Measurements from ENCODE around the gene TKFC. TPM values are rescaled to one million over a fixed set of nuclear protein-coding genes. Genes with fewer than 3 reads are reported as not detected.

TKFC gene
- total and polyA plus RNA-seq, 4 donors, result 15.7 to 134 (median 53.4) TPM

- Histone ChIP-seq H3K36me3 (ENCODE audit: control insufficient read depth in 4 of 4, insufficient read depth in 3 of 4, low read depth in 1 of 4, low read length in 3 of 4) (peaks cover 0 to 3% (median 0%) of the 10 kb centered on the region in 4 donors), H3K9ac (ENCODE audit: low read depth in 1 of 2, low read length in 2 of 2) (no peak overlapping the region), H3K4me1 (ENCODE audit: control insufficient read depth in 4 of 4, insufficient read depth in 4 of 4, low read length in 3 of 4) (peaks cover 2 to 24% (median 10%) of the 10 kb centered on the region in 4 donors)
Observed at GRCh38 chr11:61357894-61358239, 24.8 kb downstream of the TKFC start.

More at GRCh38 chr11:61357894-61358239, 24.8 kb downstream of the TKFC start:
- Histone ChIP-seq H3K4me3 (ENCODE audit: low read depth in 1 of 3, low read length in 3 of 3) (no peak overlapping the region), H3K27me3 (ENCODE audit: control insufficient read depth in 4 of 4, insufficient read depth in 4 of 4, low read length in 3 of 4) (no peaks in the 10 kb centered on the region), H3K27ac (ENCODE audit: low read depth in 1 of 2, low read length in 2 of 2) (no peak overlapping the region), H3K9me3 (ENCODE audit: control insufficient read depth in 4 of 4, low read length in 3 of 4) (no peaks in the 10 kb centered on the region)
- 96% methylated on average over 6 of the region's 6 CpGs for WGBS
- TF ChIP-seq RXRA (IDR thresholded peaks at IDR 0.05) (no peak), JUND (IDR thresholded peaks at IDR 0.05) (no peak), REST (IDR thresholded peaks at IDR 0.05) (no peak), ATF3 (IDR thresholded peaks at IDR 0.05) (no peak), TAF1 (conservative IDR thresholded peaks at IDR 0.05) (no peak), FOXA1 (IDR thresholded peaks at IDR 0.05) (no peak), MAX (IDR thresholded peaks at IDR 0.05) (no peak), ZBTB33 (IDR thresholded peaks at IDR 0.05) (no peak), GABPA (IDR thresholded peaks at IDR 0.05 in 1 of 2, conservative IDR thresholded peaks at IDR 0.05 in 1 of 2) (no peak), CTCF (IDR thresholded peaks at IDR 0.05; ENCODE audit: low read depth, low read length, missing input control) (no peak), RAD21 (IDR thresholded peaks at IDR 0.05) (no peak), NR2F2 (IDR thresholded peaks at IDR 0.05) (no peak)
- no peak for DNase-seq (ENCODE audit: low spot score)
